SK-N-MC (cell line): ENCODE measurements around the gene MDM4.
A peak's percentile ranks its signal among the peaks of the same experiment; 100 is the strongest.
"Not testable (repeated sequence)": the region's sequence is repeated elsewhere in the genome, so short reads cannot be mapped to it uniquely, and the experiment has no call there.

Source experiments
- DNase-seq: peaks from one replicate; pipeline ENCODE4 v3.0.0-alpha.2; 2011; ENCODE audit warnings: low read depth, low spot score
- H3K27ac ChIP-seq: fragments of 200-600 bp; sonication (generic); 2 replicates; pipeline ENCODE4 v1.5.1; 2016; ENCODE audit warnings: mixed run types
- H3K36me3 ChIP-seq: fragments of 200-600 bp; sonication (generic); 2 replicates; pipeline ENCODE4 v1.6.1; 2017; ENCODE audit warnings: antibody characterized with exemption, low read length, mixed read lengths; ENCODE audit not compliant: insufficient read depth
- H3K4me3 ChIP-seq: fragments of 200-600 bp; sonication (generic); 2 replicates; pipeline ENCODE4 v1.5.1; 2016
- H3K9ac ChIP-seq: fragments of 200-600 bp; sonication (generic); 2 replicates; pipeline ENCODE4 v1.8.0; 2017; ENCODE audit warnings: mixed run types, mixed read lengths; ENCODE audit not compliant: insufficient read length
- H3K9me3 ChIP-seq: fragments of 200-600 bp; sonication (generic); 2 replicates; pipeline ENCODE4 v1.6.1; 2017; ENCODE audit warnings: low read depth, mild to moderate bottlenecking, antibody characterized with exemption, low read length, moderate library complexity, mixed read lengths
- EZH2 ChIP-seq: fragments of 200-600 bp; sonication (generic); IDR thresholded peaks from one replicate; pipeline ENCODE4 v1.6.1; 2017; ENCODE audit warnings: antibody characterized with exemption
- FOXP2 ChIP-seq: optimal IDR thresholded peaks from 2 replicates; pipeline ENCODE3; 2011; ENCODE audit warnings: mild to moderate bottlenecking, moderate library complexity; ENCODE audit not compliant: insufficient read depth; ENCODE audit errors: extremely low read length, control extremely low read depth
- POLR2AphosphoS5 ChIP-seq: IDR thresholded peaks from 2 replicates; pipeline ENCODE4 v1.6.1; 2012; ENCODE audit warnings: mild to moderate bottlenecking, low read depth, low read length, borderline replicate concordance

Gene MDM4

GRCh38 chr1:204558467-204558866 is 42.3 kb downstream of the MDM4 start:
- no peak overlapping the region for H3K9ac ChIP-seq
- peaks cover 7% of the 10 kb centered on the region; the same call in 1 of the 2 replicates for H3K36me3 ChIP-seq
- TF ChIP-seq FOXP2 = no peak
- TF ChIP-seq POLR2AphosphoS5 = no peak
- no peak for TF ChIP-seq EZH2
- H3K4me3 ChIP-seq = no peak overlapping the region
- H3K27ac ChIP-seq = no peak overlapping the region
- no peak for DNase-seq
- no peaks in the 10 kb centered on the region for H3K9me3 ChIP-seq

- not testable (repeated sequence) for H3K36me3 ChIP-seq, H3K9me3 ChIP-seq, DNase-seq, H3K4me3 ChIP-seq, H3K27ac ChIP-seq, H3K9ac ChIP-seq
Observed at GRCh38 chr1:204560002-204560401, 43.8 kb downstream of the MDM4 start.

GRCh38 chr1:204560590-204561150 is 44.5 kb downstream of the MDM4 start:
- Histone ChIP-seq H3K36me3 (no peaks in the 10 kb centered on the region; the same call in 1 of the 2 replicates), H3K27ac (no peak overlapping the region), H3K9ac (no peak overlapping the region), H3K4me3 (no peak overlapping the region), H3K9me3 (no peaks in the 10 kb centered on the region)
- TF ChIP-seq POLR2AphosphoS5 = no peak
- TF ChIP-seq FOXP2 = no peak
- no peak for TF ChIP-seq EZH2
- DNase-seq = no peak

- no peak overlapping the region for H3K4me3 ChIP-seq
- DNase-seq = no peak
- H3K9me3 ChIP-seq = no peaks in the 10 kb centered on the region
- H3K27ac ChIP-seq = no peak overlapping the region
- no peak overlapping the region for H3K9ac ChIP-seq
- no peak for TF ChIP-seq FOXP2
- no peak for TF ChIP-seq POLR2AphosphoS5
- no peaks in the 10 kb centered on the region; the same call in 1 of the 2 replicates for H3K36me3 ChIP-seq
Observed at GRCh38 chr1:204562075-204562990, 46.1 kb downstream of the MDM4 start.

- Histone ChIP-seq H3K9ac (no peak overlapping the region), H3K9me3 (no peaks in the 10 kb centered on the region), H3K36me3 (no peaks in the 10 kb centered on the region; the same call in 1 of the 2 replicates), H3K4me3 (no peak overlapping the region), H3K27ac (no peak overlapping the region)
- DNase-seq = no peak
- TF ChIP-seq EZH2 = no peak
- TF ChIP-seq FOXP2 = no peak
- no peak for TF ChIP-seq POLR2AphosphoS5
Observed at GRCh38 chr1:204563307-204563706, 47.1 kb downstream of the MDM4 start.

- Histone ChIP-seq H3K36me3 (no peaks in the 10 kb centered on the region; the same call in 1 of the 2 replicates), H3K9ac (no peak overlapping the region), H3K27ac (no peak overlapping the region), H3K4me3 (no peak overlapping the region), H3K9me3 (no peaks in the 10 kb centered on the region)
- no peak for DNase-seq
- no peak for TF ChIP-seq POLR2AphosphoS5
- no peak for TF ChIP-seq FOXP2
- no peak for TF ChIP-seq EZH2
Observed at GRCh38 chr1:204563780-204564179, 47.6 kb downstream of the MDM4 start.

GRCh38 chr1:204564835-204565234 is 48.6 kb downstream of the MDM4 start:
- Histone ChIP-seq H3K4me3 (no peak overlapping the region), H3K27ac (no peak overlapping the region), H3K9me3 (no peaks in the 10 kb centered on the region), H3K9ac (no peak overlapping the region), H3K36me3 (no peaks in the 10 kb centered on the region)
- DNase-seq = no peak
- TF ChIP-seq EZH2 (no peak), POLR2AphosphoS5 (no peak), FOXP2 (no peak)

- H3K9me3 ChIP-seq = no peaks in the 10 kb centered on the region
- H3K36me3 ChIP-seq = no peaks in the 10 kb centered on the region
- H3K9ac ChIP-seq = no peak overlapping the region
- H3K27ac ChIP-seq = no peak overlapping the region
- peak; percentile 20 for DNase-seq
- TF ChIP-seq POLR2AphosphoS5 = no peak
- TF ChIP-seq EZH2 = no peak
- no peak for TF ChIP-seq FOXP2
- H3K4me3 ChIP-seq = no peak overlapping the region
Observed at GRCh38 chr1:204565617-204566582, 49.7 kb downstream of the MDM4 start.
